ENCODE measurements around the gene UBE4B. TPM values are rescaled to one million over a fixed set of nuclear protein-coding genes. Genes with fewer than 3 reads are reported as not detected.
A peak's percentile ranks its signal among the peaks of the same experiment; 100 is the strongest.

The UBE4B gene
- total and polyA plus RNA-seq, 2 experiments from 2014 or later = 18.7 to 41.1 TPM

- Histone ChIP-seq H3K27me3 (no peaks in the 10 kb centered on the region), H3K4me1 (ENCODE audit: insufficient read depth) (no peaks in the 10 kb centered on the region), H3K9me2 (replicated peaks; ENCODE audit: insufficient read depth) (no peaks in the 10 kb centered on the region), H3K4me3 (no peak overlapping the region), H3K27ac (no peak overlapping the region), H3K4me2 (no peak overlapping the region), H3K36me3 (replicated peaks; ENCODE audit: insufficient read depth, low read depth) (no peaks in the 10 kb centered on the region), H3K79me2 (no peaks in the 10 kb centered on the region), H4K20me1 (ENCODE audit: insufficient read depth, poor library complexity, severe bottlenecking) (no peaks in the 10 kb centered on the region), H3K9me3 (ENCODE audit: low read depth) (no peaks in the 10 kb centered on the region), H2AFZ (no peak overlapping the region)
- TF ChIP-seq EZH2 (IDR thresholded peaks at IDR 0.05; ENCODE audit: borderline replicate concordance) = no peak
- no peak for TF ChIP-seq CTCF (IDR thresholded peaks at IDR 0.05; ENCODE audit: poor library complexity)
- no peak for TF ChIP-seq EZH2phosphoT487 (IDR thresholded peaks at IDR 0.05; ENCODE audit: low read depth, severe bottlenecking, unreplicated experiment)
- WGBS (ENCODE audit: low lambda C conversion rate, missing lambda C conversion rate) = 85% methylated on average over 6 of the region's 6 CpGs
- no peak for DNase-seq (ENCODE audit: low spot score)
Observed at GRCh38 chr1:10193288-10193687, 160.5 kb downstream of the UBE4B start.

- DNase-seq (ENCODE audit: low spot score) = peak; percentile 40
- H3K27ac ChIP-seq = no peak overlapping the region
- no peaks in the 10 kb centered on the region for H3K9me3 ChIP-seq (ENCODE audit: low read depth)
- H3K4me1 ChIP-seq (ENCODE audit: insufficient read depth) = no peaks in the 10 kb centered on the region
- H3K4me3 ChIP-seq = no peak overlapping the region
- TF ChIP-seq EZH2phosphoT487 (IDR thresholded peaks at IDR 0.05; ENCODE audit: low read depth, severe bottlenecking, unreplicated experiment) = no peak
- no peak for TF ChIP-seq EZH2 (IDR thresholded peaks at IDR 0.05; ENCODE audit: borderline replicate concordance)
- no peaks in the 10 kb centered on the region for H3K79me2 ChIP-seq
- H3K36me3 ChIP-seq (replicated peaks; ENCODE audit: insufficient read depth, low read depth) = no peaks in the 10 kb centered on the region
- no peaks in the 10 kb centered on the region for H3K9me2 ChIP-seq (replicated peaks; ENCODE audit: insufficient read depth)
- H3K27me3 ChIP-seq = no peaks in the 10 kb centered on the region
- H3K4me2 ChIP-seq = no peak overlapping the region
- H4K20me1 ChIP-seq (ENCODE audit: insufficient read depth, poor library complexity, severe bottlenecking) = no peaks in the 10 kb centered on the region
- 87% methylated on average over 6 of the region's 6 CpGs for WGBS (ENCODE audit: low lambda C conversion rate, missing lambda C conversion rate)
- H2AFZ ChIP-seq = no peak overlapping the region
Observed at GRCh38 chr1:10195570-10195969, 162.8 kb downstream of the UBE4B start.

- no peak overlapping the region for H3K4me2 ChIP-seq
- no peaks in the 10 kb centered on the region for H3K36me3 ChIP-seq (replicated peaks; ENCODE audit: insufficient read depth, low read depth)
- H3K27me3 ChIP-seq = no peaks in the 10 kb centered on the region
- H3K27ac ChIP-seq = peak overlapping the region; percentile 14
- H3K79me2 ChIP-seq = no peaks in the 10 kb centered on the region
- H3K9me3 ChIP-seq (ENCODE audit: low read depth) = no peaks in the 10 kb centered on the region
- no peak for TF ChIP-seq EZH2phosphoT487 (IDR thresholded peaks at IDR 0.05; ENCODE audit: low read depth, severe bottlenecking, unreplicated experiment)
- no peak for TF ChIP-seq CTCF (IDR thresholded peaks at IDR 0.05; ENCODE audit: poor library complexity)
- no peak for TF ChIP-seq EZH2 (IDR thresholded peaks at IDR 0.05; ENCODE audit: borderline replicate concordance)
- no peaks in the 10 kb centered on the region for H3K4me1 ChIP-seq (ENCODE audit: insufficient read depth)
- H3K4me3 ChIP-seq = no peak overlapping the region
- no peaks in the 10 kb centered on the region for H4K20me1 ChIP-seq (ENCODE audit: insufficient read depth, poor library complexity, severe bottlenecking)
- WGBS (ENCODE audit: low lambda C conversion rate, missing lambda C conversion rate) = 82% methylated on average over 3 of the region's 3 CpGs
- H3K9me2 ChIP-seq (replicated peaks; ENCODE audit: insufficient read depth) = no peaks in the 10 kb centered on the region
- no peak overlapping the region for H2AFZ ChIP-seq
- no peak for DNase-seq (ENCODE audit: low spot score)
Observed at GRCh38 chr1:10196976-10197375, 164.2 kb downstream of the UBE4B start.

GRCh38 chr1:10200620-10201019, 167.9 kb downstream of the UBE4B start:
- H3K9me2 ChIP-seq (replicated peaks; ENCODE audit: insufficient read depth) = no peaks in the 10 kb centered on the region

More at GRCh38 chr1:10200620-10201019, 167.9 kb downstream of the UBE4B start:
- no peak overlapping the region for H3K27ac ChIP-seq
- H3K4me1 ChIP-seq (ENCODE audit: insufficient read depth) = no peaks in the 10 kb centered on the region
- no peak for DNase-seq (ENCODE audit: low spot score)
- H4K20me1 ChIP-seq (ENCODE audit: insufficient read depth, poor library complexity, severe bottlenecking) = no peaks in the 10 kb centered on the region
- TF ChIP-seq EZH2phosphoT487 (IDR thresholded peaks at IDR 0.05; ENCODE audit: low read depth, severe bottlenecking, unreplicated experiment) (no peak), CTCF (IDR thresholded peaks at IDR 0.05; ENCODE audit: poor library complexity) (no peak), EZH2 (IDR thresholded peaks at IDR 0.05; ENCODE audit: borderline replicate concordance) (no peak)
- no peak overlapping the region for H2AFZ ChIP-seq
- no peaks in the 10 kb centered on the region for H3K27me3 ChIP-seq
- no peaks in the 10 kb centered on the region for H3K79me2 ChIP-seq
- H3K36me3 ChIP-seq (replicated peaks; ENCODE audit: insufficient read depth, low read depth) = no peaks in the 10 kb centered on the region
- H3K9me3 ChIP-seq (ENCODE audit: low read depth) = no peaks in the 10 kb centered on the region
- no peak overlapping the region for H3K4me3 ChIP-seq
- no peak overlapping the region for H3K4me2 ChIP-seq
- 97% methylated on average over 4 of the region's 4 CpGs for WGBS (ENCODE audit: low lambda C conversion rate, missing lambda C conversion rate)

All from hepatocyte (in vitro differentiated cells).